ENCODE results near the gene HRH4.

Gene HRH4

DNA sequence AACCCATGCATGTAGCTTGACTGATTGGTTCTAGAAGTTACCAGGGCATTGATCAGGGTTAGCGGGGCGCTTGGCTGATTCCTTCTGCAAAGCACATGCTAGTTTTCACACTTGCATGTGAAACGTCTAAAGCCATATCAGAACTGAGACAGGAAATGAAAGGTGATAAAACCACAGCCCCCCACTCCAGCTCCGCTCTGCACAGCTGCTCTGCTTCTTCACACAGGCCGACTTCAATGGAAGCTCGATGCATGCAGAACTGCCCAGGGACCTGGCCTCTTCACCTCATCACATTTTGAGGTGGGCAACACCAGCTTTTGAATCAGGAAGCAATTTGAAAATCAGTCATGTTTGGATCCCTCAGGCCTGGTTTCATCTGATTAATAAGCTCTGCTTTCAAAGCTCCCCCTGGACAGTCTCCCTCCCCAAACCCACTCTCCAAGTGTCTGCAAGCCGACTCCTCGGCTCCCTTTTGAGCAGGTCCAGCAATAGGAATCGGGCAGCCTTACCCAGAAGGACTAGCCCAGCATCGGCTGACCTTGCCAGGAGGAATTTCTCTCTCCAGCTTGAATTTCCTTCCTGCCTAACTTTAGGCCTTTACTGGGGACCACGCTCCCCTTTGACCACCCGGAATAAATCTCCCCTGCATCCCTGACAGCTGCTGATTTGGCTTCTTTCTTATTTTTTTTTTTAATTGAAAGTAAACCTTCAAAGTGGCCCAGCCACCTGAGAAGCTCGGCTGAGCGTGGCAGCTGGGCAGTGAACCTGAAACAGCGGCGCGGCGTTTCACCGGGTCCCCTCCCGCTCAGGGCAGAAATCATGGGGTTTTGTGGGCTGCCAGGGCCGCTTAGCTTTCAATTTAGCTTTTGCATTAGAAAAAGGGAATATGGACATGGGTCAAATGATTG, 31.7 kb downstream of the HRH4 start:
- no peak for ATAC-seq
- TF ChIP-seq ZNF70 (CRISPR knock-in tag; IDR thresholded peaks at IDR 0.05) (no peak), ZFP30 (CRISPR knock-in tag; IDR thresholded peaks at IDR 0.05) (no peak), TOX (CRISPR knock-in tag; IDR thresholded peaks at IDR 0.05; ENCODE audit: borderline replicate concordance) (no peak), ARNTL (CRISPR knock-in tag; IDR thresholded peaks at IDR 0.05; ENCODE audit: borderline replicate concordance, low read depth) (no peak), ZFP3 (CRISPR knock-in tag; IDR thresholded peaks at IDR 0.05) (no peak), ZNF565 (CRISPR knock-in tag; conservative IDR thresholded peaks at IDR 0.05; ENCODE audit: low read depth) (no peak), TCF4 (CRISPR knock-in tag; IDR thresholded peaks at IDR 0.05; ENCODE audit: borderline replicate concordance) (no peak), PPARA (CRISPR knock-in tag; IDR thresholded peaks at IDR 0.05; ENCODE audit: borderline replicate concordance) (no peak), GLIS3 (CRISPR knock-in tag; IDR thresholded peaks at IDR 0.05) (no peak), SNAI2 (CRISPR knock-in tag; IDR thresholded peaks at IDR 0.05) (no peak), ESRRG (CRISPR knock-in tag; IDR thresholded peaks at IDR 0.05) (no peak), ZNF8 (CRISPR knock-in tag; IDR thresholded peaks at IDR 0.05) (no peak), RARB (CRISPR knock-in tag; IDR thresholded peaks at IDR 0.05) (no peak), OSR1 (CRISPR knock-in tag; IDR thresholded peaks at IDR 0.05) (no peak), BACH2 (CRISPR knock-in tag; IDR thresholded peaks at IDR 0.05; ENCODE audit: borderline replicate concordance) (no peak)
- TF ChIP-seq, protein P1, sequence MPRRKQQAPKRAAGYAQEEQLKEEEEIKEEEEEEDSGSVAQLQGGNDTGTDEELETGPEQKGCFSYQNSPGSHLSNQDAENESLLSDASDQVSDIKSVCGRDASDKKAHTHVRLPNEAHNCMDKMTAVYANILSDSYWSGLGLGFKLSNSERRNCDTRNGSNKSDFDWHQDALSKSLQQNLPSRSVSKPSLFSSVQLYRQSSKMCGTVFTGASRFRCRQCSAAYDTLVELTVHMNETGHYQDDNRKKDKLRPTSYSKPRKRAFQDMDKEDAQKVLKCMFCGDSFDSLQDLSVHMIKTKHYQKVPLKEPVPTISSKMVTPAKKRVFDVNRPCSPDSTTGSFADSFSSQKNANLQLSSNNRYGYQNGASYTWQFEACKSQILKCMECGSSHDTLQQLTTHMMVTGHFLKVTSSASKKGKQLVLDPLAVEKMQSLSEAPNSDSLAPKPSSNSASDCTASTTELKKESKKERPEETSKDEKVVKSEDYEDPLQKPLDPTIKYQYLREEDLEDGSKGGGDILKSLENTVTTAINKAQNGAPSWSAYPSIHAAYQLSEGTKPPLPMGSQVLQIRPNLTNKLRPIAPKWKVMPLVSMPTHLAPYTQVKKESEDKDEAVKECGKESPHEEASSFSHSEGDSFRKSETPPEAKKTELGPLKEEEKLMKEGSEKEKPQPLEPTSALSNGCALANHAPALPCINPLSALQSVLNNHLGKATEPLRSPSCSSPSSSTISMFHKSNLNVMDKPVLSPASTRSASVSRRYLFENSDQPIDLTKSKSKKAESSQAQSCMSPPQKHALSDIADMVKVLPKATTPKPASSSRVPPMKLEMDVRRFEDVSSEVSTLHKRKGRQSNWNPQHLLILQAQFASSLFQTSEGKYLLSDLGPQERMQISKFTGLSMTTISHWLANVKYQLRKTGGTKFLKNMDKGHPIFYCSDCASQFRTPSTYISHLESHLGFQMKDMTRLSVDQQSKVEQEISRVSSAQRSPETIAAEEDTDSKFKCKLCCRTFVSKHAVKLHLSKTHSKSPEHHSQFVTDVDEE (CRISPR knock-in tag; IDR thresholded peaks at IDR 0.05) = no peak
- TF ChIP-seq, protein P2, sequence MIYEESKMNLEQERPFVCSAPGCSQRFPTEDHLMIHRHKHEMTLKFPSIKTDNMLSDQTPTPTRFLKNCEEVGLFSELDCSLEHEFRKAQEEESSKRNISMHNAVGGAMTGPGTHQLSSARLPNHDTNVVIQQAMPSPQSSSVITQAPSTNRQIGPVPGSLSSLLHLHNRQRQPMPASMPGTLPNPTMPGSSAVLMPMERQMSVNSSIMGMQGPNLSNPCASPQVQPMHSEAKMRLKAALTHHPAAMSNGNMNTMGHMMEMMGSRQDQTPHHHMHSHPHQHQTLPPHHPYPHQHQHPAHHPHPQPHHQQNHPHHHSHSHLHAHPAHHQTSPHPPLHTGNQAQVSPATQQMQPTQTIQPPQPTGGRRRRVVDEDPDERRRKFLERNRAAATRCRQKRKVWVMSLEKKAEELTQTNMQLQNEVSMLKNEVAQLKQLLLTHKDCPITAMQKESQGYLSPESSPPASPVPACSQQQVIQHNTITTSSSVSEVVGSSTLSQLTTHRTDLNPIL (CRISPR knock-in tag; IDR thresholded peaks at IDR 0.05; ENCODE audit: low read depth) = no peak
- TF ChIP-seq, protein P3, sequence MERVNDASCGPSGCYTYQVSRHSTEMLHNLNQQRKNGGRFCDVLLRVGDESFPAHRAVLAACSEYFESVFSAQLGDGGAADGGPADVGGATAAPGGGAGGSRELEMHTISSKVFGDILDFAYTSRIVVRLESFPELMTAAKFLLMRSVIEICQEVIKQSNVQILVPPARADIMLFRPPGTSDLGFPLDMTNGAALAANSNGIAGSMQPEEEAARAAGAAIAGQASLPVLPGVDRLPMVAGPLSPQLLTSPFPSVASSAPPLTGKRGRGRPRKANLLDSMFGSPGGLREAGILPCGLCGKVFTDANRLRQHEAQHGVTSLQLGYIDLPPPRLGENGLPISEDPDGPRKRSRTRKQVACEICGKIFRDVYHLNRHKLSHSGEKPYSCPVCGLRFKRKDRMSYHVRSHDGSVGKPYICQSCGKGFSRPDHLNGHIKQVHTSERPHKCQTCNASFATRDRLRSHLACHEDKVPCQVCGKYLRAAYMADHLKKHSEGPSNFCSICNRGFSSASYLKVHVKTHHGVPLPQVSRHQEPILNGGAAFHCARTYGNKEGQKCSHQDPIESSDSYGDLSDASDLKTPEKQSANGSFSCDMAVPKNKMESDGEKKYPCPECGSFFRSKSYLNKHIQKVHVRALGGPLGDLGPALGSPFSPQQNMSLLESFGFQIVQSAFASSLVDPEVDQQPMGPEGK (CRISPR knock-in tag; IDR thresholded peaks at IDR 0.05; ENCODE audit: borderline replicate concordance) = no peak

DNA sequence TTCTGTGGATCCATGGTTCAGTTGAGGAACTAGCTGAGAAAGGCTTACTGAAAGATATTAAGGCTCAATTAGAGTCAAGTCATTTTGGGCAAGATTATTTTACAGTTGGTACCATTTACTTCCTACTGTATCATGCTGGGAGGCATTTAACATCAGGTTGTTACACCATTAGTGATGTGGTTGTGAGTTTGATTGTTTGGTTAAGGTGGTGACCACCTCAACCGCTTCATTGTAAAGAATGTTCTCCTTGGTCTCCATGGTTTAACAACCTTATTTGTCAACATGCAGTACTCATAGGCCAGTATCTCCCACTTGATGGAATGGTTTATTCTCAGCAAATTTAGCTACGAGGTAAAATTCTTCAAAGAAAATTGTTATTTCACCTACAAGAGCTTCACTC, 34.1 kb downstream of the HRH4 start:
- no peak for TF ChIP-seq ZNF565 (CRISPR knock-in tag; conservative IDR thresholded peaks at IDR 0.05; ENCODE audit: low read depth)
- no peak for ATAC-seq

DNA sequence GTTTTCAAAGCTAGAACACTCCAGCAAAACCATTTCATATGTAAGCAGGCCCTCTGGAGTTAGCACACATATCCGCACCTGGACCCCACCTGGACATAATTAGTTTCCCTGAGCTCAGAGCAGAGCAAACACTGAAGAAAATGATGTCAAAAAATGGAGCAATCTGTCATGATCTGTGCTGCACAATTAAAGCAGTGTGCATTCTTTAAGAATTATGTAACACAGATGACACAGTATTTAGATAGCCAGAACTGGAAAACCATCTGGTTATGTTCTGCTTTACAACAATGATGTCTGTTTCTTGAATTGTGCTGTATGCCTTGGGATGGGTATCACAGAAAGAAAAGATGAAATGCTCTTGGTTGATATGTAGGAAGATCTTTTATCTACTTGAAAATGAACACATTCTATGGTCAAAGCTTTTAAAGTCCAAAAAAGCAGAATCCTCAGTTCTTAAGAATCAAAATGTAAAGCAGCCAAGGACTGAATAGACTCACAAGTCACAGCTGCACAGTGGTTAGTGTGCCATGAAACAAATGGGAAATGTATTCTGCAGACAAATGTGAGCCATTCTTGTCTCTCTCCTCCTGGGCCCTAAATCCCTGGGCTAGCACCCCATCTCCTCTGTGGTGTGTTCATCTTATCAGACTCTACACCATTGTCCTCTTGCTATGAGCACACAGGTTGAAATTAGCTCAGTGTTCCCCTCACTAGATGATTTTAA, 36.8 kb downstream of the HRH4 start:
- peak; percentile 94 for ATAC-seq
- TF ChIP-seq CSDC2 (CRISPR knock-in tag; IDR thresholded peaks at IDR 0.05) (no peak), ISL1 (CRISPR knock-in tag; IDR thresholded peaks at IDR 0.05) (peak; percentile 62), OSR1 (CRISPR knock-in tag; IDR thresholded peaks at IDR 0.05) (no peak), TCF4 (CRISPR knock-in tag; IDR thresholded peaks at IDR 0.05; ENCODE audit: borderline replicate concordance) (peak; percentile 61), TOX (CRISPR knock-in tag; IDR thresholded peaks at IDR 0.05; ENCODE audit: borderline replicate concordance) (no peak), ZFP30 (CRISPR knock-in tag; IDR thresholded peaks at IDR 0.05) (no peak), SNAI2 (CRISPR knock-in tag; IDR thresholded peaks at IDR 0.05) (0 out of 2 replicates have a peak, but pooled peaks have one; percentile 71), ARNTL (CRISPR knock-in tag; IDR thresholded peaks at IDR 0.05; ENCODE audit: borderline replicate concordance, low read depth) (no peak)
- TF ChIP-seq, protein P4, sequence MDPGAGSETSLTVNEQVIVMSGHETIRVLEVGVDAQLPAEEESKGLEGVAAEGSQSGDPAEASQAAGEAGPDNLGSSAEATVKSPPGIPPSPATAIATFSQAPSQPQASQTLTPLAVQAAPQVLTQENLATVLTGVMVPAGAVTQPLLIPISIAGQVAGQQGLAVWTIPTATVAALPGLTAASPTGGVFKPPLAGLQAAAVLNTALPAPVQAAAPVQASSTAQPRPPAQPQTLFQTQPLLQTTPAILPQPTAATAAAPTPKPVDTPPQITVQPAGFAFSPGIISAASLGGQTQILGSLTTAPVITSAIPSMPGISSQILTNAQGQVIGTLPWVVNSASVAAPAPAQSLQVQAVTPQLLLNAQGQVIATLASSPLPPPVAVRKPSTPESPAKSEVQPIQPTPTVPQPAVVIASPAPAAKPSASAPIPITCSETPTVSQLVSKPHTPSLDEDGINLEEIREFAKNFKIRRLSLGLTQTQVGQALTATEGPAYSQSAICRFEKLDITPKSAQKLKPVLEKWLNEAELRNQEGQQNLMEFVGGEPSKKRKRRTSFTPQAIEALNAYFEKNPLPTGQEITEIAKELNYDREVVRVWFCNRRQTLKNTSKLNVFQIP (CRISPR knock-in tag; IDR thresholded peaks at IDR 0.05; ENCODE audit: borderline replicate concordance, low read depth) = no peak
- TF ChIP-seq, protein P3 (CRISPR knock-in tag; IDR thresholded peaks at IDR 0.05; ENCODE audit: borderline replicate concordance) = no peak
- TF ChIP-seq, protein P2 (CRISPR knock-in tag; IDR thresholded peaks at IDR 0.05; ENCODE audit: low read depth) = peak; percentile 88
- TF ChIP-seq, protein P1 (CRISPR knock-in tag; IDR thresholded peaks at IDR 0.05) = peak; percentile 61; the same call in 1 of the 2 replicates

Measured in SK-N-SH treated with all-trans-retinoic acid at 6 μM for 48 hours (cell line).